ENCODE measurements around the gene PLEKHA6. TPM values are rescaled to one million over a fixed set of nuclear protein-coding genes. Genes with fewer than 3 reads are reported as not detected.

Gene PLEKHA6
- total and polyA plus RNA-seq, 2 experiments from 2014 or later = 2.8 to 6.2 TPM

DNA sequence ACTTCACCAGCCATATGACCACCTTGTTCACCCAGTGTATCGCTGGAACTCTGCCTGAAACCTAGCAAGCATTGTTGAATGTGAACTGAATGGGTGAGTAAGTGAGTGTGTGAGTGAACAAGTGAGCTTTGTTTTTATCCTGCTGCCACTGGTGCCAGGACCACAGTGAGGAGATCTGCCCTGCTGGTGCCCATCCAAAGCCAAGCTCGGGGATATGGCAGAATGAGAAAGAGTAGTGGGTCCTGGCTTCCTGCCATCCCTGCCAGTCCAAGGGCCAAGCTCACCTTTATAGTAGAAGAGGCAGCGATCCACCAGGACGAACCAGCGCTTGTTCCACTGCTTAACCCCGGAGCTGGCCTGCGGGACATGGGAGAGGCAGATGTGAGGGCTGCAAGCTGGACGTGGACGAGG, 92.5 kb downstream of the PLEKHA6 start (continued):
- TF ChIP-seq, protein P1, sequence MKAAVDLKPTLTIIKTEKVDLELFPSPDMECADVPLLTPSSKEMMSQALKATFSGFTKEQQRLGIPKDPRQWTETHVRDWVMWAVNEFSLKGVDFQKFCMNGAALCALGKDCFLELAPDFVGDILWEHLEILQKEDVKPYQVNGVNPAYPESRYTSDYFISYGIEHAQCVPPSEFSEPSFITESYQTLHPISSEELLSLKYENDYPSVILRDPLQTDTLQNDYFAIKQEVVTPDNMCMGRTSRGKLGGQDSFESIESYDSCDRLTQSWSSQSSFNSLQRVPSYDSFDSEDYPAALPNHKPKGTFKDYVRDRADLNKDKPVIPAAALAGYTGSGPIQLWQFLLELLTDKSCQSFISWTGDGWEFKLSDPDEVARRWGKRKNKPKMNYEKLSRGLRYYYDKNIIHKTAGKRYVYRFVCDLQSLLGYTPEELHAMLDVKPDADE (IDR thresholded peaks at IDR 0.05) = no peak
- TF ChIP-seq NANOG (IDR thresholded peaks at IDR 0.05; ENCODE audit: borderline replicate concordance) = no peak
- TF ChIP-seq EZH2phosphoT487 (IDR thresholded peaks at IDR 0.05; ENCODE audit: unreplicated experiment) = no peak
- TF ChIP-seq JUNB (IDR thresholded peaks at IDR 0.05; ENCODE audit: unreplicated experiment) = no peak

DNA sequence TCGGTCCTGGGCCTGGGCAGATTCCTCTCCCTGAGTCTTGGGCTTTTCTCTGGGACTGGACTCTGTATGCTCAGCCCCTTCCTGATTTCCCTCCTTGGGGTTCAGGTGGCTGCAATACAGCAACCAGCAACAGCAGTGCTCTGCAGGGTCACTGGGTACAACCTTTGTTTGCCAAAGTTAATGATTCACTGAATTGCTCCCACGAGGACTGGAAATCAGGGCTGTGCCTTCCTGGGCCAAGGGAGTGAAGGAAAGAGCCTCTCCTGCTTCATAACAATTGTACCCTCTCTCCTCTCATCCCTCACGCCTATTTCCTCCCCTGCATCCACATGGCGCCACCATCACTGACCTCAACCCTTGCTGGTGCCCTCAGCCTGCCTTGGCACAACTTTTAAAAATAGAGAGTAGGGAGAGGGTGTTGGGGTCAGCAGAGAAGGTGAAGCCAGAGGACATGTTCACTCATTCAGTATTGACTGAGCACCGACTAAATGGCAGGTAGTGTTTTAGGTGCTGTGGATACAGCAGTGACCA, 93.2 kb downstream of the PLEKHA6 start:
- Histone ChIP-seq H3K4me2 (no peak overlapping the region), H3K79me2 (replicated peaks; ENCODE audit: insufficient read depth) (no peaks in the 10 kb centered on the region), H2AFZ (no peak overlapping the region), H3K36me3 (ENCODE audit: insufficient read depth) (no peaks in the 10 kb centered on the region), H3K9me2 (ENCODE audit: insufficient read depth) (no peaks in the 10 kb centered on the region), H3K27me3 (ENCODE audit: insufficient read depth) (no peaks in the 10 kb centered on the region), H4K20me1 (replicated peaks; ENCODE audit: insufficient read depth) (no peaks in the 10 kb centered on the region), H3K4me1 (ENCODE audit: insufficient read depth) (no peaks in the 10 kb centered on the region), H3K4me3 (no peak overlapping the region), H3K27ac (ENCODE audit: low read depth) (no peak overlapping the region), H3F3A (replicated peaks; ENCODE audit: low read depth) (no peaks in the 10 kb centered on the region)
- H3K27ac Mint-ChIP-seq = no peak overlapping the region
- peaks cover 5% of the 10 kb centered on the region; the same call in 1 of the 3 replicates for H3K4me1 Mint-ChIP-seq
- no peaks in the 10 kb centered on the region; the same call in 2 of the 3 replicates for H3K9me3 Mint-ChIP-seq
- DNase-seq (ENCODE audit: low spot score) (no peak), ATAC-seq (no peak)
- H3K27me3 Mint-ChIP-seq (ENCODE audit: insufficient read depth, low read depth, poor library complexity) = peaks cover 3% of the 10 kb centered on the region
- H3K36me3 Mint-ChIP-seq (ENCODE audit: low read depth) = peaks cover 16% of the 10 kb centered on the region
- H3K4me3 Mint-ChIP-seq = no peak overlapping the region
- TF ChIP-seq, protein P2, sequence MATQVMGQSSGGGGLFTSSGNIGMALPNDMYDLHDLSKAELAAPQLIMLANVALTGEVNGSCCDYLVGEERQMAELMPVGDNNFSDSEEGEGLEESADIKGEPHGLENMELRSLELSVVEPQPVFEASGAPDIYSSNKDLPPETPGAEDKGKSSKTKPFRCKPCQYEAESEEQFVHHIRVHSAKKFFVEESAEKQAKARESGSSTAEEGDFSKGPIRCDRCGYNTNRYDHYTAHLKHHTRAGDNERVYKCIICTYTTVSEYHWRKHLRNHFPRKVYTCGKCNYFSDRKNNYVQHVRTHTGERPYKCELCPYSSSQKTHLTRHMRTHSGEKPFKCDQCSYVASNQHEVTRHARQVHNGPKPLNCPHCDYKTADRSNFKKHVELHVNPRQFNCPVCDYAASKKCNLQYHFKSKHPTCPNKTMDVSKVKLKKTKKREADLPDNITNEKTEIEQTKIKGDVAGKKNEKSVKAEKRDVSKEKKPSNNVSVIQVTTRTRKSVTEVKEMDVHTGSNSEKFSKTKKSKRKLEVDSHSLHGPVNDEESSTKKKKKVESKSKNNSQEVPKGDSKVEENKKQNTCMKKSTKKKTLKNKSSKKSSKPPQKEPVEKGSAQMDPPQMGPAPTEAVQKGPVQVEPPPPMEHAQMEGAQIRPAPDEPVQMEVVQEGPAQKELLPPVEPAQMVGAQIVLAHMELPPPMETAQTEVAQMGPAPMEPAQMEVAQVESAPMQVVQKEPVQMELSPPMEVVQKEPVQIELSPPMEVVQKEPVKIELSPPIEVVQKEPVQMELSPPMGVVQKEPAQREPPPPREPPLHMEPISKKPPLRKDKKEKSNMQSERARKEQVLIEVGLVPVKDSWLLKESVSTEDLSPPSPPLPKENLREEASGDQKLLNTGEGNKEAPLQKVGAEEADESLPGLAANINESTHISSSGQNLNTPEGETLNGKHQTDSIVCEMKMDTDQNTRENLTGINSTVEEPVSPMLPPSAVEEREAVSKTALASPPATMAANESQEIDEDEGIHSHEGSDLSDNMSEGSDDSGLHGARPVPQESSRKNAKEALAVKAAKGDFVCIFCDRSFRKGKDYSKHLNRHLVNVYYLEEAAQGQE (IDR thresholded peaks at IDR 0.05; ENCODE audit: unreplicated experiment) = no peak
- TF ChIP-seq CREB1 (CRISPR knock-in tag; IDR thresholded peaks at IDR 0.05; ENCODE audit: low read depth) = no peak
- no peak for TF ChIP-seq ZNF114 (CRISPR knock-in tag; IDR thresholded peaks at IDR 0.05)
- TF ChIP-seq ZNF331 (CRISPR knock-in tag; IDR thresholded peaks at IDR 0.05; ENCODE audit: low read depth) = no peak
- TF ChIP-seq EZH2 (IDR thresholded peaks at IDR 0.05; ENCODE audit: low read depth, unreplicated experiment) = no peak
- TF ChIP-seq EZH2phosphoT487 (IDR thresholded peaks at IDR 0.05; ENCODE audit: unreplicated experiment) = no peak
- TF ChIP-seq STAT1 (IDR thresholded peaks at IDR 0.05; ENCODE audit: unreplicated experiment) = no peak
- TF ChIP-seq, protein P3, sequence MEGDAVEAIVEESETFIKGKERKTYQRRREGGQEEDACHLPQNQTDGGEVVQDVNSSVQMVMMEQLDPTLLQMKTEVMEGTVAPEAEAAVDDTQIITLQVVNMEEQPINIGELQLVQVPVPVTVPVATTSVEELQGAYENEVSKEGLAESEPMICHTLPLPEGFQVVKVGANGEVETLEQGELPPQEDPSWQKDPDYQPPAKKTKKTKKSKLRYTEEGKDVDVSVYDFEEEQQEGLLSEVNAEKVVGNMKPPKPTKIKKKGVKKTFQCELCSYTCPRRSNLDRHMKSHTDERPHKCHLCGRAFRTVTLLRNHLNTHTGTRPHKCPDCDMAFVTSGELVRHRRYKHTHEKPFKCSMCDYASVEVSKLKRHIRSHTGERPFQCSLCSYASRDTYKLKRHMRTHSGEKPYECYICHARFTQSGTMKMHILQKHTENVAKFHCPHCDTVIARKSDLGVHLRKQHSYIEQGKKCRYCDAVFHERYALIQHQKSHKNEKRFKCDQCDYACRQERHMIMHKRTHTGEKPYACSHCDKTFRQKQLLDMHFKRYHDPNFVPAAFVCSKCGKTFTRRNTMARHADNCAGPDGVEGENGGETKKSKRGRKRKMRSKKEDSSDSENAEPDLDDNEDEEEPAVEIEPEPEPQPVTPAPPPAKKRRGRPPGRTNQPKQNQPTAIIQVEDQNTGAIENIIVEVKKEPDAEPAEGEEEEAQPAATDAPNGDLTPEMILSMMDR (conservative IDR thresholded peaks at IDR 0.05; ENCODE audit: low read depth in 2 of 2) = no peak
- TF ChIP-seq POLR2AphosphoS5 (IDR thresholded peaks at IDR 0.05; ENCODE audit: low read depth) = no peak
- TF ChIP-seq, protein P1 (IDR thresholded peaks at IDR 0.05) = no peak

Data from GM23338 (cell line).